ENCODE data around the gene MPHOSPH8.
"Not testable (repeated sequence)": the region's sequence is repeated elsewhere in the genome, so short reads cannot be mapped to it uniquely, and the experiment has no call there.

The MPHOSPH8 gene

GRCh38 chr13:19685437-19685836 lies 52.0 kb downstream of the MPHOSPH8 start:
- H3K9me2 ChIP-seq (replicated peaks; ENCODE audit: insufficient read depth, low read length), result no peaks in the 10 kb centered on the region
- no peaks in the 10 kb centered on the region for H3K36me3 ChIP-seq (replicated peaks; ENCODE audit: insufficient read depth, low read length)
- H3K27ac ChIP-seq (ENCODE audit: low read length), result no peak overlapping the region

DNA sequence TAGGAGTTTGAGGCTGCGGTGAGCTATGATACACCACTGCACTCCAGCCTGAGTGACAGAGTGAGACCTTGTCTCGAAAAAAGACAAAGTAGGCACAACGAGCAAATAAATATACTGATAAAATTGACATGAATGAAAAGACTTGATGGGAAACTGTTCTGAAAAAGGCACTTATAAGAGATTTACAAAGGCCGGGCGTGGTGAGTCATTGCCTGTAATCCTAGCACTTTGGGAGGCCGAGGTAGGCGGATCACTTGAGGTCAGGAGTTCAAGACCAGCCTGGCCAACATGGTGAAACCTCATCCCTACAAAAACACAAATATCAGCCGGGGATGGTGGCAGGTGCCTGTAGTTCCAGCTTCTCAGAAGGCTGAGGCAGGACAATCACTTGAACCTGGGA lies 58.0 kb downstream of the MPHOSPH8 start:
- H2AFZ ChIP-seq (ENCODE audit: low read length); H3K27ac ChIP-seq (ENCODE audit: low read length); H3F3A ChIP-seq (ENCODE audit: insufficient read depth, low read length); H3K9me2 ChIP-seq (replicated peaks; ENCODE audit: insufficient read depth, low read length); H3K4me2 ChIP-seq (ENCODE audit: low read depth, low read length); H3K36me3 ChIP-seq (replicated peaks; ENCODE audit: insufficient read depth, low read length); H3K79me2 ChIP-seq (ENCODE audit: low read length); H3K4me3 ChIP-seq (ENCODE audit: low read length); H3K27me3 ChIP-seq (replicated peaks; ENCODE audit: insufficient read depth, low read length); DNase-seq; H4K20me1 ChIP-seq (ENCODE audit: insufficient read depth, low read length); H3K9me3 ChIP-seq (replicated peaks; ENCODE audit: insufficient read depth, low read length); H3K9ac ChIP-seq (ENCODE audit: low read length); H3K4me1 ChIP-seq (ENCODE audit: low read length): not testable (repeated sequence)

More at GRCh38 chr13:19685437-19685836, 52.0 kb downstream of the MPHOSPH8 start:
- Histone ChIP-seq H4K20me1 (ENCODE audit: insufficient read depth, low read length) (no peaks in the 10 kb centered on the region), H3K9me3 (replicated peaks; ENCODE audit: insufficient read depth, low read length) (no peaks in the 10 kb centered on the region), H3K4me2 (ENCODE audit: low read depth, low read length) (no peak overlapping the region), H3K27me3 (replicated peaks; ENCODE audit: insufficient read depth, low read length) (no peaks in the 10 kb centered on the region), H3K4me1 (ENCODE audit: low read length) (peaks cover 2% of the 10 kb centered on the region; the same call in 1 of the 2 replicates), H2AFZ (ENCODE audit: low read length) (no peak overlapping the region), H3F3A (ENCODE audit: insufficient read depth, low read length) (peaks cover 5% of the 10 kb centered on the region; the same call in 1 of the 2 replicates), H3K9ac (ENCODE audit: low read length) (no peak overlapping the region), H3K4me3 (ENCODE audit: low read length) (no peak overlapping the region), H3K79me2 (ENCODE audit: low read length) (no peaks in the 10 kb centered on the region)
- DNase-seq, result no peak
- TF ChIP-seq EZH2phosphoT487 (IDR thresholded peaks at IDR 0.05; ENCODE audit: low read length) (no peak), EZH2 (optimal IDR thresholded peaks at IDR 0.05; ENCODE audit: low read depth, low read length) (no peak)
- TF ChIP-seq, protein P1, sequence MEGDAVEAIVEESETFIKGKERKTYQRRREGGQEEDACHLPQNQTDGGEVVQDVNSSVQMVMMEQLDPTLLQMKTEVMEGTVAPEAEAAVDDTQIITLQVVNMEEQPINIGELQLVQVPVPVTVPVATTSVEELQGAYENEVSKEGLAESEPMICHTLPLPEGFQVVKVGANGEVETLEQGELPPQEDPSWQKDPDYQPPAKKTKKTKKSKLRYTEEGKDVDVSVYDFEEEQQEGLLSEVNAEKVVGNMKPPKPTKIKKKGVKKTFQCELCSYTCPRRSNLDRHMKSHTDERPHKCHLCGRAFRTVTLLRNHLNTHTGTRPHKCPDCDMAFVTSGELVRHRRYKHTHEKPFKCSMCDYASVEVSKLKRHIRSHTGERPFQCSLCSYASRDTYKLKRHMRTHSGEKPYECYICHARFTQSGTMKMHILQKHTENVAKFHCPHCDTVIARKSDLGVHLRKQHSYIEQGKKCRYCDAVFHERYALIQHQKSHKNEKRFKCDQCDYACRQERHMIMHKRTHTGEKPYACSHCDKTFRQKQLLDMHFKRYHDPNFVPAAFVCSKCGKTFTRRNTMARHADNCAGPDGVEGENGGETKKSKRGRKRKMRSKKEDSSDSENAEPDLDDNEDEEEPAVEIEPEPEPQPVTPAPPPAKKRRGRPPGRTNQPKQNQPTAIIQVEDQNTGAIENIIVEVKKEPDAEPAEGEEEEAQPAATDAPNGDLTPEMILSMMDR (IDR thresholded peaks at IDR 0.05; ENCODE audit: low read length), result no peak

DNA sequence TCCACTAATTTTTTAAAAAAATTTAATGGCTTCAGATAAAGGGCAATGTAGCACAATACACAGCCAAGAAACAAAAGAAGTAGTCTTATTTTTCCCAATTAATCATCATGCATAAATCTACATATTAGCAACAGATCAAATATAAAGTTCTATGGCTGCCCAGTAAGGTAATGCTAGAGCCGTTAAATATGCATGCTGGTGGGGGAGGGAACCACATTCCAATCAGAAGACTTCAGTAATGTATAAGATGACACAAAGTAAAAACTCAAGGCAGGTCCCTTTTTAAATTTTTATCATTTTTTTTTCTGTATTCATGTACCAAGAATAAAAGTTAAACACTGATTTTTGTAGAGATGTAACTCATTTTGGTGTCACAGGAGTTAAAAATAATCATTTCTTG lies 62.0 kb downstream of the MPHOSPH8 start:
- Histone ChIP-seq H3K9ac (ENCODE audit: low read length) (no peak overlapping the region), H3K4me2 (ENCODE audit: low read depth, low read length) (no peak overlapping the region), H3K36me3 (replicated peaks; ENCODE audit: insufficient read depth, low read length) (no peaks in the 10 kb centered on the region), H3F3A (ENCODE audit: insufficient read depth, low read length) (no peaks in the 10 kb centered on the region), H3K27ac (ENCODE audit: low read length) (no peak overlapping the region), H3K79me2 (ENCODE audit: low read length) (no peaks in the 10 kb centered on the region), H3K27me3 (replicated peaks; ENCODE audit: insufficient read depth, low read length) (no peaks in the 10 kb centered on the region), H3K9me3 (replicated peaks; ENCODE audit: insufficient read depth, low read length) (no peaks in the 10 kb centered on the region), H2AFZ (ENCODE audit: low read length) (no peak overlapping the region), H3K4me1 (ENCODE audit: low read length) (no peaks in the 10 kb centered on the region), H3K4me3 (ENCODE audit: low read length) (no peak overlapping the region), H4K20me1 (ENCODE audit: insufficient read depth, low read length) (no peaks in the 10 kb centered on the region), H3K9me2 (replicated peaks; ENCODE audit: insufficient read depth, low read length) (no peaks in the 10 kb centered on the region)
- no peak for DNase-seq
- TF ChIP-seq, protein P1 (IDR thresholded peaks at IDR 0.05; ENCODE audit: low read length), result no peak
- TF ChIP-seq EZH2 (optimal IDR thresholded peaks at IDR 0.05; ENCODE audit: low read depth, low read length) (no peak), EZH2phosphoT487 (IDR thresholded peaks at IDR 0.05; ENCODE audit: low read length) (no peak)

DNA sequence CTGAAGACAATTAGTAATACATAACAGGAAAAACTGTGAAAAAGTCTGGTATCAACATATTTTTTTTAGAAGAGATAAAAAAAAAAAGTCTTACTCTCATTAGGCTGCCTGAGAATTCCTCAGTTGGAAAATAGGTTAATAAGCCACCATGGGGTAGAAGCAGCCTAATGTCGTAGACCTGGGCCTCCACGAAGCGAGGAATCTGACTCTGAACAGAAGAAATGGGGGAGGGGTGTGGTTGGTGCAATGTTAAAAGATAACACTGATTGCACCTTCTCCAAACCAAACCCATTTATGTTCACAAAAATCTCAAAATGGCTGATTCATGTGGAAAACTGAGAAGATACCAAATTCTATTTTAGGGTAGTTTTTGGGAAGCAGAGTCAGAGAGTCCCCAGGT lies 62.4 kb downstream of the MPHOSPH8 start:
- H3F3A ChIP-seq (ENCODE audit: insufficient read depth, low read length), result no peaks in the 10 kb centered on the region
- no peaks in the 10 kb centered on the region for H3K9me2 ChIP-seq (replicated peaks; ENCODE audit: insufficient read depth, low read length)
- H3K27me3 ChIP-seq (replicated peaks; ENCODE audit: insufficient read depth, low read length), result no peaks in the 10 kb centered on the region
- no peaks in the 10 kb centered on the region for H3K79me2 ChIP-seq (ENCODE audit: low read length)
- H3K4me1 ChIP-seq (ENCODE audit: low read length), result no peaks in the 10 kb centered on the region
- H3K4me2 ChIP-seq (ENCODE audit: low read depth, low read length), result no peak overlapping the region
- no peaks in the 10 kb centered on the region for H3K9me3 ChIP-seq (replicated peaks; ENCODE audit: insufficient read depth, low read length)
- H3K36me3 ChIP-seq (replicated peaks; ENCODE audit: insufficient read depth, low read length), result no peaks in the 10 kb centered on the region
- no peak overlapping the region for H3K9ac ChIP-seq (ENCODE audit: low read length)
- H2AFZ ChIP-seq (ENCODE audit: low read length), result no peak overlapping the region
- H3K27ac ChIP-seq (ENCODE audit: low read length), result no peak overlapping the region
- no peak for DNase-seq
- no peaks in the 10 kb centered on the region for H4K20me1 ChIP-seq (ENCODE audit: insufficient read depth, low read length)
- no peak overlapping the region for H3K4me3 ChIP-seq (ENCODE audit: low read length)
- TF ChIP-seq EZH2phosphoT487 (IDR thresholded peaks at IDR 0.05; ENCODE audit: low read length), result no peak
- TF ChIP-seq, protein P1 (IDR thresholded peaks at IDR 0.05; ENCODE audit: low read length), result no peak
- no peak for TF ChIP-seq EZH2 (optimal IDR thresholded peaks at IDR 0.05; ENCODE audit: low read depth, low read length)

GRCh38 chr13:19700963-19701362 lies 67.5 kb downstream of the MPHOSPH8 start:
- not testable (repeated sequence) for H3K9me3 ChIP-seq (replicated peaks; ENCODE audit: insufficient read depth, low read length); DNase-seq

DNA sequence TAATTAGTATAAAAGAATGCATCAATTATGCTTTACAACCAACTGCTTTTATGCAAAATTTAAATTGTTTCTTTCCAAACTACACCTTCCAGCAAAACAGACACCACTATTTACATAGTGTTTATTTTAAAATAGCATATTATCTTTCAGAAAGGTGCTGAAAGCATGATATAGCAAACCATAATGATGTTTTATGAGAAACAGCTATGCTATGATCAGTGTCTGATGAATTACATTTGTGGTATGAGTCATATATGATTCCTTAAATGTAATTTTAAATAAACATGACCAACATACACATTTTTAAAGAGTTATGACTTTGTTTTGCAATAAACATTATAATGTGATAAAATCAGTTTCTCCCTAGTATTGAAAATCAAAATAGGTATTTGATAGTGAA lies 68.2 kb downstream of the MPHOSPH8 start:
- not testable (repeated sequence) for H3K9me2 ChIP-seq (replicated peaks; ENCODE audit: insufficient read depth, low read length); H4K20me1 ChIP-seq (ENCODE audit: insufficient read depth, low read length); H2AFZ ChIP-seq (ENCODE audit: low read length); H3K27ac ChIP-seq (ENCODE audit: low read length); DNase-seq; H3K79me2 ChIP-seq (ENCODE audit: low read length); H3K9ac ChIP-seq (ENCODE audit: low read length); H3K4me3 ChIP-seq (ENCODE audit: low read length); H3K27me3 ChIP-seq (replicated peaks; ENCODE audit: insufficient read depth, low read length); H3K4me2 ChIP-seq (ENCODE audit: low read depth, low read length); H3K9me3 ChIP-seq (replicated peaks; ENCODE audit: insufficient read depth, low read length); H3F3A ChIP-seq (ENCODE audit: insufficient read depth, low read length); H3K36me3 ChIP-seq (replicated peaks; ENCODE audit: insufficient read depth, low read length); H3K4me1 ChIP-seq (ENCODE audit: low read length)

More at GRCh38 chr13:19700963-19701362, 67.5 kb downstream of the MPHOSPH8 start:
- not testable (repeated sequence) for H2AFZ ChIP-seq (ENCODE audit: low read length); H3K9ac ChIP-seq (ENCODE audit: low read length); H4K20me1 ChIP-seq (ENCODE audit: insufficient read depth, low read length); H3K79me2 ChIP-seq (ENCODE audit: low read length); H3K4me2 ChIP-seq (ENCODE audit: low read depth, low read length); H3F3A ChIP-seq (ENCODE audit: insufficient read depth, low read length); H3K27me3 ChIP-seq (replicated peaks; ENCODE audit: insufficient read depth, low read length); H3K27ac ChIP-seq (ENCODE audit: low read length); H3K4me1 ChIP-seq (ENCODE audit: low read length); H3K4me3 ChIP-seq (ENCODE audit: low read length); H3K36me3 ChIP-seq (replicated peaks; ENCODE audit: insufficient read depth, low read length); H3K9me2 ChIP-seq (replicated peaks; ENCODE audit: insufficient read depth, low read length)

Measured in MM.1S (cell line).